ENCODE data around the gene NAV2.

NAV2 gene

GRCh38 chr11:19689281-19690000 lies 23.2 kb upstream of the NAV2 start:
- no peak for DNase-seq

- no peak for DNase-seq
These were observed 21.8 kb upstream of the NAV2 start for GRCh38 chr11:19690885-19691284.

- DNase-seq: no peak
These were observed 20.7 kb upstream of the NAV2 start for GRCh38 chr11:19691815-19692500.

GRCh38 chr11:19693146-19693545 lies 19.5 kb upstream of the NAV2 start:
- DNase-seq: no peak

GRCh38 chr11:19694796-19695345 lies 17.8 kb upstream of the NAV2 start:
- DNase-seq: no peak

GRCh38 chr11:19696073-19696472 lies 16.6 kb upstream of the NAV2 start:
- no peak for DNase-seq

- DNase-seq: no peak
These were observed 15.7 kb upstream of the NAV2 start for GRCh38 chr11:19696904-19697303.

- DNase-seq: no peak
These were observed 14.9 kb upstream of the NAV2 start for GRCh38 chr11:19697721-19698121.

GRCh38 chr11:19698493-19699292 lies 13.9 kb upstream of the NAV2 start:
- no peak for DNase-seq

GRCh38 chr11:19701421-19701820 lies 11.2 kb upstream of the NAV2 start:
- no peak for DNase-seq

- no peak for DNase-seq
These were observed 10.0 kb upstream of the NAV2 start for GRCh38 chr11:19702620-19703019.

- DNase-seq: no peak
These were observed 9.4 kb upstream of the NAV2 start for GRCh38 chr11:19703211-19703610.

GRCh38 chr11:19704213-19704612 lies 8.4 kb upstream of the NAV2 start:
- no peak for DNase-seq

GRCh38 chr11:19705936-19706335 lies 6.7 kb upstream of the NAV2 start:
- no peak for DNase-seq

GRCh38 chr11:19711911-19712280 lies 741 bp upstream of the NAV2 start:
- no peak for DNase-seq

GRCh38 chr11:19713196-19714021 lies 772 bp downstream of the NAV2 start:
- no peak for DNase-seq

- no peak for DNase-seq
These were observed 1.4 kb downstream of the NAV2 start for GRCh38 chr11:19714022-19714386.

GRCh38 chr11:19714387-19715363 lies 2.0 kb downstream of the NAV2 start:
- no peak for DNase-seq

- DNase-seq: no peak
These were observed 2.7 kb downstream of the NAV2 start for GRCh38 chr11:19715373-19715772.

GRCh38 chr11:19718051-19718450 lies 5.4 kb downstream of the NAV2 start:
- DNase-seq: no peak

GRCh38 chr11:19718951-19719350 lies 6.3 kb downstream of the NAV2 start:
- no peak for DNase-seq

- DNase-seq: no peak
These were observed 7.3 kb downstream of the NAV2 start for GRCh38 chr11:19719960-19720359.

Data from NCI-H187 (cell line).